HL-60 (cell line): ENCODE measurements around the gene PKDCC.

Experiments used
- GABPA ChIP-seq: IDR thresholded peaks from 2 replicates; pipeline ENCODE4 v1.6.1; 2012; ENCODE audit warnings: low read depth
- POLR2AphosphoS5 ChIP-seq: IDR thresholded peaks from 2 replicates; pipeline ENCODE4 v1.6.1; 2012; ENCODE audit warnings: low read depth
- REST ChIP-seq: IDR thresholded peaks from 2 replicates; pipeline ENCODE4 v1.6.1; 2012; ENCODE audit warnings: low read depth; ENCODE audit not compliant: insufficient replicate concordance
- SPI1 ChIP-seq: IDR thresholded peaks from 2 replicates; pipeline ENCODE4 v1.6.1; 2012; ENCODE audit warnings: low read depth, mild to moderate bottlenecking, borderline replicate concordance
- TF ChIP-seq, protein P1 (sequence below): IDR thresholded peaks from one replicate; pipeline ENCODE4 v1.5.1; 2011; ENCODE audit warnings: low read length, control low read depth, inconsistent platforms; ENCODE audit not compliant: insufficient read depth

DNA sequence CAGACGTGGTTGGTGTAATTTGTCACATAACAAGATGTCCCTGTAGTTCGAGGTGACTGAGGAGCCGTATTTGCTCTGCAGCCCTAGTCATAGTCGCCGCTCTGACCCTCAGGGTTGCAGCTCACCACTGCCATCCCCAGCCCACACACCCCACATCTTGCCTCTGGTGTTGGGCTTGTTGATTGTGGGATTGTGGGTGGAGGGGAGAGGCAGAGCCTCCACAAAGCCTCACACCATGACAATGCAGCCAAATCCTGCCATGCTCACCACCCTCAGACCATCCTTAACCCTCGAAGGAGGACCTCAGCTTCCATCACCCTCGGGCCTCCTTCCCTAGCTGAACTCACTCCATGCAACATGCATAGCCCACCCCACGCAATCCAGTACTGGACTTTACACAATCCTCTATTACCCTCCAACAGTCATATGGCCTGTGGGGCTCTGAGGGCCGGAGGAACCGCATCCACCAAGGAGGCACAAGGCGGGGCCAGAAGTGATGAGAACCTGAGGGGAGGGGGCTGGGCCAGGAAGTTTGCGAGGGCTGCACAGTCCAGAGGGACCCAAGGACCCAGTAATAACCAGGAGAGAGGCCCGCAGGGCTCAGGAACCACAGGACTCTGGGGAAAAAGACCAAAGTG, 11.6 kb downstream of the PKDCC start:
- TF ChIP-seq, protein P1, sequence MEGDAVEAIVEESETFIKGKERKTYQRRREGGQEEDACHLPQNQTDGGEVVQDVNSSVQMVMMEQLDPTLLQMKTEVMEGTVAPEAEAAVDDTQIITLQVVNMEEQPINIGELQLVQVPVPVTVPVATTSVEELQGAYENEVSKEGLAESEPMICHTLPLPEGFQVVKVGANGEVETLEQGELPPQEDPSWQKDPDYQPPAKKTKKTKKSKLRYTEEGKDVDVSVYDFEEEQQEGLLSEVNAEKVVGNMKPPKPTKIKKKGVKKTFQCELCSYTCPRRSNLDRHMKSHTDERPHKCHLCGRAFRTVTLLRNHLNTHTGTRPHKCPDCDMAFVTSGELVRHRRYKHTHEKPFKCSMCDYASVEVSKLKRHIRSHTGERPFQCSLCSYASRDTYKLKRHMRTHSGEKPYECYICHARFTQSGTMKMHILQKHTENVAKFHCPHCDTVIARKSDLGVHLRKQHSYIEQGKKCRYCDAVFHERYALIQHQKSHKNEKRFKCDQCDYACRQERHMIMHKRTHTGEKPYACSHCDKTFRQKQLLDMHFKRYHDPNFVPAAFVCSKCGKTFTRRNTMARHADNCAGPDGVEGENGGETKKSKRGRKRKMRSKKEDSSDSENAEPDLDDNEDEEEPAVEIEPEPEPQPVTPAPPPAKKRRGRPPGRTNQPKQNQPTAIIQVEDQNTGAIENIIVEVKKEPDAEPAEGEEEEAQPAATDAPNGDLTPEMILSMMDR: no peak
- TF ChIP-seq REST (no peak), POLR2AphosphoS5 (no peak), SPI1 (no peak), GABPA (no peak)
